IMR-90 (cell line): Measurements from ENCODE around the gene TP73. TPM values are rescaled to one million over a fixed set of nuclear protein-coding genes. Genes with fewer than 3 reads are reported as not detected.

Experiments
- ATAC-seq: fragments of 200-7000 bp; cut with Tn5 transposase; 2 replicates; pipeline ENCODE4 v1.9.1; 2020; ENCODE audit warnings: low read depth, mild to moderate bottlenecking, moderate library complexity
- BruUV-seq: library from RNA; stranded (reverse); fragments of 400-500 nt; replicated peaks from 2 replicates; lab custom pipeline; 2021; lab: Mats Ljungman, UMichigan
- CTCF ChIA-PET: fragments of 300-600 bp; formaldehyde crosslinking; extraction: SDS; loops from one replicate; lab custom pipeline; 2021; ENCODE audit warnings: antibody characterized with exemption; lab: Yijun Ruan, JAX
- POLR2A ChIA-PET: fragments of 300-600 bp; sonication (Branson Sonifier 250); formaldehyde crosslinking; loops from one replicate; lab custom pipeline; 2022; ENCODE audit warnings: antibody characterized with exemption; ENCODE audit not compliant: unreplicated experiment; lab: Charles Lee
- DNase-seq: peaks from one replicate; pipeline ENCODE4 v3.0.0; 2013
- H2AFZ ChIP-seq: replicated peaks from 2 replicates; pipeline ENCODE3; 2013; ENCODE audit warnings: low read length, mild to moderate bottlenecking; ENCODE audit not compliant: poor library complexity
- H2AK5ac ChIP-seq: 2 replicates; pipeline ENCODE4 v1.6.1; 2013; ENCODE audit warnings: low read depth, low read length, inconsistent platforms
- H2AK9ac ChIP-seq: replicated peaks from 2 replicates; pipeline ENCODE3; 2013; ENCODE audit warnings: mild to moderate bottlenecking, low read depth, low read length, moderate library complexity; ENCODE audit not compliant: poor library complexity
- H2BK120ac ChIP-seq: 2 replicates; pipeline ENCODE4 v1.6.1; 2013; ENCODE audit warnings: low read depth, low read length, inconsistent platforms
- H2BK15ac ChIP-seq: 3 replicates; pipeline ENCODE4 v1.6.1; 2013; ENCODE audit warnings: low read depth, low read length, inconsistent platforms
- H2BK20ac ChIP-seq: 2 replicates; pipeline ENCODE4 v1.6.1; 2013; ENCODE audit warnings: low read depth, mild to moderate bottlenecking, inconsistent platforms, low read length, moderate library complexity
- H2BK5ac ChIP-seq: 2 replicates; pipeline ENCODE4 v1.6.1; 2013; ENCODE audit warnings: mild to moderate bottlenecking, low read depth, low read length, inconsistent platforms; ENCODE audit not compliant: poor library complexity, severe bottlenecking
- H3K14ac ChIP-seq: replicated peaks from 2 replicates; pipeline ENCODE4 v1.6.1; 2013; ENCODE audit warnings: low read depth, low read length, inconsistent platforms
- H3K18ac ChIP-seq: 2 replicates; pipeline ENCODE4 v1.6.1; 2013; ENCODE audit warnings: low read depth, low read length, control low read depth
- H3K23ac ChIP-seq: 2 replicates; pipeline ENCODE4 v1.6.1; 2013; ENCODE audit warnings: low read depth, low read length, inconsistent platforms
- H3K27ac ChIP-seq: 2 replicates; pipeline ENCODE4 v1.5.1; 2013; ENCODE audit warnings: mild to moderate bottlenecking, control low read depth, low read length; ENCODE audit not compliant: insufficient read depth
- H3K27me3 ChIP-seq: 2 replicates; pipeline ENCODE4 v1.6.1; 2013; ENCODE audit warnings: low read length; ENCODE audit not compliant: control insufficient read depth, insufficient read depth
- H3K36me3 ChIP-seq: 2 replicates; pipeline ENCODE4 v1.6.1; 2013; ENCODE audit warnings: low read length, mixed read lengths; ENCODE audit not compliant: control insufficient read depth, insufficient read depth
- H3K4ac ChIP-seq: 2 replicates; pipeline ENCODE4 v1.6.1; 2013; ENCODE audit warnings: low read depth, low read length, inconsistent platforms
- H3K4me1 ChIP-seq: 2 replicates; pipeline ENCODE4 v1.6.1; 2013; ENCODE audit warnings: low read length, mixed read lengths; ENCODE audit not compliant: control insufficient read depth, insufficient read depth
- H3K4me2 ChIP-seq: 2 replicates; pipeline ENCODE4 v1.6.1; 2013; ENCODE audit warnings: low read depth, mild to moderate bottlenecking, control low read depth, low read length, moderate library complexity
- H3K4me3 ChIP-seq: 2 replicates; pipeline ENCODE4 v1.5.1; 2013; ENCODE audit warnings: low read depth, mild to moderate bottlenecking, control low read depth, low read length, moderate library complexity; ENCODE audit not compliant: insufficient read depth
- H3K56ac ChIP-seq: 2 replicates; pipeline ENCODE4 v1.6.1; 2013; ENCODE audit warnings: low read length, inconsistent platforms; ENCODE audit not compliant: insufficient read depth; ENCODE audit errors: extremely low read depth
- H3K79me1 ChIP-seq, 2 experiments: 2 replicates each; pipeline ENCODE4 v1.6.1; 2013; ENCODE audit warnings: low read length in 2 of 2, inconsistent platforms in 1 of 2, low read depth in 1 of 2
- H3K9ac ChIP-seq: 2 replicates; pipeline ENCODE4 v1.6.1; 2013; ENCODE audit warnings: low read depth, low read length, control low read depth
- H3K9me1 ChIP-seq: 2 replicates; pipeline ENCODE4 v1.6.1; 2013; ENCODE audit warnings: low read length, inconsistent platforms; ENCODE audit not compliant: insufficient read depth
- H3K9me3 ChIP-seq: 2 replicates; pipeline ENCODE4 v1.6.1; 2013; ENCODE audit warnings: low read length; ENCODE audit not compliant: control insufficient read depth, insufficient read depth
- H4K20me1 ChIP-seq: 2 replicates; pipeline ENCODE4 v1.6.1; 2013; ENCODE audit warnings: low read length, inconsistent platforms; ENCODE audit not compliant: insufficient read depth
- H4K5ac ChIP-seq: 2 replicates; pipeline ENCODE4 v1.6.1; 2013; ENCODE audit warnings: mild to moderate bottlenecking, low read depth, low read length, control low read depth
- H4K8ac ChIP-seq, 2 experiments: 2 replicates each; pipeline ENCODE4 v1.6.1; 2013; ENCODE audit warnings: low read depth in 2 of 2, low read length in 2 of 2, control low read depth in 1 of 2, inconsistent platforms in 1 of 2
- H4K91ac ChIP-seq: 2 replicates; pipeline ENCODE4 v1.6.1; 2013; ENCODE audit warnings: low read depth, low read length, inconsistent platforms; ENCODE audit not compliant: insufficient read depth
- MXI1 ChIP-seq: IDR thresholded peaks from 2 replicates; pipeline ENCODE4 v1.6.1; 2012; ENCODE audit warnings: low read depth, mild to moderate bottlenecking, low read length, moderate library complexity, borderline replicate concordance
- POLR2A ChIP-seq: IDR thresholded peaks from 2 replicates; pipeline ENCODE4 v1.6.1; 2012; ENCODE audit warnings: mild to moderate bottlenecking, low read depth, low read length
- RAD21 ChIP-seq: IDR thresholded peaks from 2 replicates; pipeline ENCODE4 v1.6.1; 2012; ENCODE audit warnings: low read length, improper control_type of control experiment
- RCOR1 ChIP-seq: IDR thresholded peaks from 2 replicates; pipeline ENCODE4 v1.6.1; 2012; ENCODE audit warnings: mild to moderate bottlenecking, low read length, improper control_type of control experiment; ENCODE audit not compliant: insufficient replicate concordance
- WGBS, 2 experiments: methylation state at CpG; one replicate each; pipeline versions ENCODE4 v1.1.5 to v1.1.7; 2013; ENCODE audit warnings: missing lambda C conversion rate in 2 of 2; ENCODE audit not compliant: insufficient read length in 1 of 2; ENCODE audit errors: extremely low coverage in 2 of 2; 5-methylcytosine and 5-hydroxymethylcytosine counted together
- dilution Hi-C: fragments of 300-500 bp; cut with HindIII; formaldehyde crosslinking; loops from one replicate; pipeline ENCODE4 v1.14.3; 2018; ENCODE audit warnings: low sequenced_read_pairs; ENCODE audit not compliant: unreplicated experiment
- in situ Hi-C: fragments of 300-500 bp; cut with MboI; formaldehyde crosslinking; loops from 3 replicates; pipeline ENCODE4 v1.14.3; 2019; ENCODE audit warnings: low sequenced_read_pairs, inconsistent platforms, mixed read lengths
- intact Hi-C: fragments of 100-400 bp; cut with micrococcal nuclease; formaldehyde crosslinking; loops from 2 replicates; pipeline ENCODE4 v1.10.0; 2022
- polyA plus RNA-seq, 3 experiments: library from polyadenylated mRNA; depleted of rRNA; stranded (reverse); fragments of >200 nt; gene quantifications; 2 replicates each; pipeline ENCODE4 v1.2.3, GENCODE V29; 2012; ENCODE audit warnings: low replicate concordance in 1 of 3
- total RNA-seq: library from RNA; depleted of rRNA; stranded (reverse); fragments of >200 nt; gene quantifications from 2 replicates; pipeline ENCODE4 v1.2.3, GENCODE V29; 2012

Gene TP73
- total and polyA plus RNA-seq, 2 of the 4 experiments (the other 2 are of a cell fraction) = not detected

DNA sequence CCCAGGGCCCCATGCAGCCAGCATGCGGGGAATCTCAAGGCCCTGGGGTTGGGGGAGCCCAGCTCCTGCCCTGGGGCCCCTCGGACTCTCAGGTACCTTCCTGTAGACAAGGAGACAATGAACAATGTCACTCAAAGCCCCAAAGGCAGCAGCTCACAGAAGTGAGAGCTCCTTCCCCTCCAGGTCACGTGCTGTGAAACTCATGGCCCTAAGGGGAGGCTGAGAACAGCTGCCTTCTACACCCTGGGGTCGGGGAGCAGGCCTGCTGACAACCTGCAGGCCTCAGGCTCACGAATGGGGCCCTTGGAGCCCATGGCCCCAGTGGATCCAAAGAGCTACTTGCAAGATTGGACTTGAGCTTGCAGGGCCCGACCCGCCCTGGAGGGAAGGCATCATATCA is 44.2 kb upstream of the TP73 start (continued):
- TF ChIP-seq POLR2A = no peak
- no peak for TF ChIP-seq RAD21
- no peak for TF ChIP-seq MXI1

DNA sequence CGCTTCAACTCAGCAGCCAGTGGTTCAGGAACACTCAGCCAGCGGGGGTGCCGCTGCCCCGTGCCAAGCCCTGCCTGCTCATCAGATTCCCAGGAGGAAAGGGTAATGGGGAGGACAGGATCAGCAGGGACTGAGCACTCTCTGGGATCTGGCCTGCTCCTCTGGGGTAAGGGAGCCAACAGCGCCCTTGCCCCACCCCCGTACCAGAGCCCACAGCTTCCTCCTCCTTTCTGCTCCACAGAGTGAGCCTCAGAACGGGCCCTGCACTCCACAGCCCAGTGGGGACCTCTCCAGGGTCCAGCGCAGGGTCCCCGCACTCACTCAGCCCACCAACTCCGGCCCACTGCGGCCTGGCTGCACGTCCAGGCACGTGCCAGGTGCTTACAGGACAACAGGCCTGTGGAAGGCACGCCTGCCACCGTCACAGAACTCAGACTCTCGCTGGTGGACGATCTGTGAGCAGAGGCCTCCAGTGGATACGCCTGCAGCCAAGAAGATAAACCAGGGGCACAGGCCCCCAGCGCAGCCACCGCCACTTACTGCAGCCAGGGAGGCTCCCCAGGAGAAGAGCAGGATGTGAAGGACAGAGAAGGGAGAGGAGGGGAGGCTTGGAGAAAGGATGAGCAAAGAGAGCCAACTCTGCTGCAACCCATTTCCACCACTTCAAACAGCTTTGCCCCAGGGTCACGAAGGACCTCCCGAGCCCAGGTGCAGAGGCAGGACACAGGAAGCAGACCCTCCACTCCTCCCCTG is 43.1 kb upstream of the TP73 start:
- no peak overlapping the region for H3K18ac ChIP-seq
- H2BK20ac ChIP-seq = no peak overlapping the region
- H2AK9ac ChIP-seq = no peak overlapping the region
- intact Hi-C loops (no loop called here), dilution Hi-C loops (no loop called here), in situ Hi-C loops (no loop called here)
- no peak overlapping the region for H2AK5ac ChIP-seq
- DNase-seq = no peak
- no peak overlapping the region for H3K56ac ChIP-seq
- ChIA-PET CTCF (no interaction called here), POLR2A (no interaction called here)
- ATAC-seq = no peak
- H3K4ac ChIP-seq = no peak overlapping the region
- no peak overlapping the region for H3K4me2 ChIP-seq
- H2BK120ac ChIP-seq = no peak overlapping the region
- H4K5ac ChIP-seq = no peak overlapping the region
- no peak overlapping the region for H4K91ac ChIP-seq
- H3K23ac ChIP-seq = no peak overlapping the region
- no peak overlapping the region for H3K27ac ChIP-seq
- H3K27me3 ChIP-seq = peaks cover 29% of the 10 kb centered on the region; the same call in 1 of the 2 replicates
- no peak overlapping the region for H3K14ac ChIP-seq
- no peaks in the 10 kb centered on the region for H3K9me3 ChIP-seq
- BruUV-seq = no TSS peak
- no peaks in the 10 kb centered on the region for H3K79me1 ChIP-seq
- no peak overlapping the region for H4K8ac ChIP-seq
- H3K4me3 ChIP-seq = no peak overlapping the region
- no peaks in the 10 kb centered on the region; the same call in 1 of the 2 replicates for H3K9me1 ChIP-seq
- no peak overlapping the region for H2BK15ac ChIP-seq
- no peak for TF ChIP-seq RCOR1
- peak overlapping the region; percentile 58 for H2AFZ ChIP-seq
- H2BK5ac ChIP-seq = no peak overlapping the region
- no peaks in the 10 kb centered on the region for H3K36me3 ChIP-seq
- peaks cover 17% of the 10 kb centered on the region for H3K4me1 ChIP-seq
- no peak overlapping the region for H3K9ac ChIP-seq
- no peaks in the 10 kb centered on the region for H4K20me1 ChIP-seq
- 68% methylated on average over 8 of the region's 22 CpGs; no CpG with 5 or more reads in 1 of the 2 experiments for WGBS, 2 experiments
